ENCODE data around the gene CSRNP3. TPM values are rescaled to one million over a fixed set of nuclear protein-coding genes. Genes with fewer than 3 reads are reported as not detected.

CSRNP3 gene
- total and polyA plus RNA-seq, 10 donors = 0.30 to 7.4 (median 3.4) TPM

DNA sequence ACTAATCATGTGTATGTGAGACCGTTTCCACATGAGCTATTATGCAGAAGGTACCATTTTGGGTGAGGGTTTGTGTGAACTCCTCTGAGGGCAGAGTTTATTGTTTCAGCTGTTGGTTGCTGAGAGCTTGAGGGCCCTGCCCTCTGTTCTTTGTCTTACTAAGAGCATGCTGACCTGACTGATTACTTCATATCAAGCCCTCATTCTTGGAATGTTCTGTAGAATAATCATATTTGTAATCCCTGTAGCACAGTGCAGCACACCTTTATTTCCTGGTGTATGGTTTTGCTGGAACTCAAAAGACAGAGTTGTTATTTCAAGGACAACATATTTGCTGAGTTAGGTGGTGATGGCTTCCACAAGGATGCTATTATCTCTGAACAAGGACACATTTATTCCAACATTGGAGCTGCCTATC, 206.1 kb downstream of the CSRNP3 start:
- no peak for DNase-seq
- Histone ChIP-seq H3K36me3 (peaks cover 0 to 15% (median 0%) of the 10 kb centered on the region in 6 donors), H3K27me3 (replicated peaks in 1 of 7) (no peaks in the 10 kb centered on the region), H3K27ac (no peak overlapping the region), H3K4me1 (no peaks in the 10 kb centered on the region), H3K9me3 (peaks cover 0 to 10% (median 0%) of the 10 kb centered on the region in 8 donors), H3K4me3 (no peak overlapping the region)
- 44 to 69% (median 53%) methylated on average over 1 of the region's 1 CpG for WGBS, 5 donors
- intact Hi-C loops (cut with DNase I; ENCODE audit: low total_unique reads) = no loop called here
- TF ChIP-seq POLR2A (IDR thresholded peaks at IDR 0.05) (no peak), POLR2AphosphoS5 (IDR thresholded peaks at IDR 0.05) (no peak)
- TF ChIP-seq, protein P1, sequence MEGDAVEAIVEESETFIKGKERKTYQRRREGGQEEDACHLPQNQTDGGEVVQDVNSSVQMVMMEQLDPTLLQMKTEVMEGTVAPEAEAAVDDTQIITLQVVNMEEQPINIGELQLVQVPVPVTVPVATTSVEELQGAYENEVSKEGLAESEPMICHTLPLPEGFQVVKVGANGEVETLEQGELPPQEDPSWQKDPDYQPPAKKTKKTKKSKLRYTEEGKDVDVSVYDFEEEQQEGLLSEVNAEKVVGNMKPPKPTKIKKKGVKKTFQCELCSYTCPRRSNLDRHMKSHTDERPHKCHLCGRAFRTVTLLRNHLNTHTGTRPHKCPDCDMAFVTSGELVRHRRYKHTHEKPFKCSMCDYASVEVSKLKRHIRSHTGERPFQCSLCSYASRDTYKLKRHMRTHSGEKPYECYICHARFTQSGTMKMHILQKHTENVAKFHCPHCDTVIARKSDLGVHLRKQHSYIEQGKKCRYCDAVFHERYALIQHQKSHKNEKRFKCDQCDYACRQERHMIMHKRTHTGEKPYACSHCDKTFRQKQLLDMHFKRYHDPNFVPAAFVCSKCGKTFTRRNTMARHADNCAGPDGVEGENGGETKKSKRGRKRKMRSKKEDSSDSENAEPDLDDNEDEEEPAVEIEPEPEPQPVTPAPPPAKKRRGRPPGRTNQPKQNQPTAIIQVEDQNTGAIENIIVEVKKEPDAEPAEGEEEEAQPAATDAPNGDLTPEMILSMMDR (IDR thresholded peaks at IDR 0.05 in 8 of 11, conservative IDR thresholded peaks at IDR 0.05 in 3 of 11) = no peak

DNA sequence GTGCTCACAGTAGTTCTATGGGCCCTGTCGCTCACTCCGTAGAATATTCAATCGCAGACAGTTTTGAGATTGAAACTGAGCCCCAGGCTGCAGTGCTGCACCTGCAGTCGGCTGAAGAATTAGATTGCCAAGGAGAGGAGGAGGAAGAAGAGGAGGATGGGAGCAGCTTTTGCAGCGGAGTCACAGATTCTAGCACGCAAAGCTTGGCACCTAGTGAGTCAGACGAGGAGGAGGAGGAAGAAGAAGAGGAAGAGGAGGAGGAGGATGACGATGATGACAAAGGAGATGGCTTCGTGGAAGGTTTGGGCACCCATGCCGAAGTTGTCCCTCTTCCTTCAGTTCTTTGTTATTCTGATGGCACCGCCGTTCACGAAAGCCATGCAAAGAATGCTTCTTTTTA, 209.4 kb downstream of the CSRNP3 start:
- H3K27me3 ChIP-seq (replicated peaks in 1 of 7) = no peaks in the 10 kb centered on the region
- H3K36me3 ChIP-seq = peaks cover 0 to 15% (median 0%) of the 10 kb centered on the region in 6 donors
- no peak overlapping the region for H3K4me3 ChIP-seq
- TF ChIP-seq POLR2A (IDR thresholded peaks at IDR 0.05) = no peak
- TF ChIP-seq, protein P1 (IDR thresholded peaks at IDR 0.05 in 8 of 11, conservative IDR thresholded peaks at IDR 0.05 in 3 of 11) = no peak
- no peak for TF ChIP-seq POLR2AphosphoS5 (IDR thresholded peaks at IDR 0.05)
- 88 to 97% (median 94%) methylated on average over 13 of the region's 13 CpGs for WGBS, 5 donors
- H3K27ac ChIP-seq = no peak overlapping the region
- H3K9me3 ChIP-seq = no peaks in the 10 kb centered on the region
- intact Hi-C loops (cut with DNase I; ENCODE audit: low total_unique reads) = no loop called here
- no peaks in the 10 kb centered on the region for H3K4me1 ChIP-seq
- no peak for DNase-seq

DNA sequence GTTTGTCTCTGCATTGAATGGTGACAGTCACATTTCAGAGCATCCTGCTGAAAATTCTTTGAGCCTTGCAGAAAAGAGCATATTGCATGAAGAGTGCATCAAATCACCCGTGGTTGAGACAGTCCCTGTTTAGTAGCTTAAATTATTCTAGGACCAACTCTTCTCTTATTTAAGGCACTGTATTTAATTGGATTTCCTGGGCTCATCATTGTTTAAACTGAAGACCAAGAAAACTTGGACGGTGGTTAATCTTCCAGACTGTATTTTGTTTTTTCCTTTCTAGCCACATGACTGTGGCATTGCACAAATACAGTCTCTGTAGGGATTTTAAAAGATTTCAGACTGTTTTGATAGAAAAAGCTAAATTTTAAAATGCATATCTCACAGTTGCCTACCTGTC, 210.1 kb downstream of the CSRNP3 start:
- peaks cover 0 to 15% (median 0%) of the 10 kb centered on the region in 6 donors for H3K36me3 ChIP-seq
- no peak for DNase-seq
- TF ChIP-seq, protein P1 (IDR thresholded peaks at IDR 0.05 in 8 of 11, conservative IDR thresholded peaks at IDR 0.05 in 3 of 11) = no peak
- no peak for TF ChIP-seq POLR2AphosphoS5 (IDR thresholded peaks at IDR 0.05)
- TF ChIP-seq POLR2A (IDR thresholded peaks at IDR 0.05) = no peak
- no peaks in the 10 kb centered on the region for H3K27me3 ChIP-seq (replicated peaks in 1 of 7)
- WGBS, 5 donors = 83 to 89% (median 85%) methylated on average over 2 of the region's 2 CpGs
- no peak overlapping the region for H3K4me3 ChIP-seq
- no peaks in the 10 kb centered on the region for H3K9me3 ChIP-seq
- no peak overlapping the region for H3K27ac ChIP-seq
- intact Hi-C loops (cut with DNase I; ENCODE audit: low total_unique reads) = no loop called here
- H3K4me1 ChIP-seq = no peaks in the 10 kb centered on the region

DNA sequence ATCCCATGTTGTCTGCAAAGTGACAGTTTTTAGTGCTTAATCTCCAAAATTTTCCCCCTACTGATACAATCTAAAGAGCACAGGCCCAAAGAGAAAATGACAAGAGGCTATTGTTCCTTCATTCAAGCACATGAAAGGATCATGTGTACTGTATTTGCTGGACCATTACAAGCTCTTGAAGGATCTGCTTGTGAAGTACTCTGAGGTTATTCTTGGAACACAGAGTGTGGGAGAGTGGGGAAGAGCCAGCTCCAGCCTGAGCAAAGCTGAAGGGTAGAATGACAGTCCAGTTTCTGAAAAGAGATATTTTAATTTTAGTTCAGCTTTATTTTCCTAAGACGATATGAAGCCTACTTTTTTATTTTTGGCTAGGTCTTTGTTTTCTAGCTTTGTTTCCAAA, 212.3 kb downstream of the CSRNP3 start:
- no peak for DNase-seq
- Histone ChIP-seq H3K27me3 (replicated peaks in 1 of 7) (no peaks in the 10 kb centered on the region), H3K4me1 (no peaks in the 10 kb centered on the region), H3K36me3 (peaks cover 0 to 11% (median 0%) of the 10 kb centered on the region in 6 donors), H3K4me3 (no peak overlapping the region), H3K27ac (peak overlapping the region in 5 of 8 donors; percentile 58 to 75 (median 62)), H3K9me3 (no peaks in the 10 kb centered on the region)
- WGBS, 5 donors = 73 to 90% (median 84%) methylated on average over 1 of the region's 1 CpG
- intact Hi-C loops (cut with DNase I; ENCODE audit: low total_unique reads) = no loop called here
- TF ChIP-seq, protein P1 (IDR thresholded peaks at IDR 0.05 in 8 of 11, conservative IDR thresholded peaks at IDR 0.05 in 3 of 11) = no peak
- TF ChIP-seq POLR2A (IDR thresholded peaks at IDR 0.05) = no peak
- TF ChIP-seq POLR2AphosphoS5 (IDR thresholded peaks at IDR 0.05) = no peak

Measured in spleen (tissue), 11 donors.